Measurements from ENCODE around the gene TERC. TPM values are rescaled to one million over a fixed set of nuclear protein-coding genes. Genes with fewer than 3 reads are reported as not detected.

TERC gene
- polyA plus RNA-seq, 2 of the 4 experiments (the other 2 are of a cell fraction) = 0.25 to 2.2 TPM

DNA sequence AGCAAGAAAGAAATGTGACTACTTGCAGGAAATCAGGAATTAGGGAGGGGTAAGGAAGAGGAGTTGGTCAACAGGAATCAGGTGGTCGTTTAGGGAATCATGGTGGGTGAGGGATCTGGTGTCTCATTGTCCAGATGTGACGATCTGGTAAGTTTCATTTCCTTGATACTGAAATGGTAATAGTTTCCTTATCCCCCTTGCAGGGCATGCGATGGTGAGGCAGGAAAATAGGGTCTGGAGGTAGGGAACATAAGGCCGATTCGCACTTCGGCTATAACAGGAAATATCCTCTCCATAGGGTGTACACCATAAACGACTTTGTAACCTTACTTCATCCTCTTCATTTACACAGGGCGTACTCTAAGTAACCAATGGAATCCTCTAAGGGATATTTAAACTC is 48.4 kb upstream of the TERC start:
- no peak overlapping the region for H3K27ac ChIP-seq
- peak in 1 of 2 experiments; percentile 13; a peak in 2 of 6 replicates for ATAC-seq
- FAIRE-seq = no peak
- ChIA-PET POLR2A (no interaction called here), CTCF (interaction anchor here (1.4 kb wide), 1 partner anchor 10 kb away, joined by 3 read pairs; no protein-coding TSS in a partner anchor)
- H3K4me3 ChIP-seq = peak overlapping the region; percentile 28; the same call in 2 of the 3 replicates
- TF ChIP-seq EP300 (IDR thresholded peaks at IDR 0.05) (no peak), ELK1 (IDR thresholded peaks at IDR 0.05; ENCODE audit: low read depth, low read length) (no peak), BCL3 (IDR thresholded peaks at IDR 0.05) (no peak), KDM5A (IDR thresholded peaks at IDR 0.05) (no peak), ZC3H11A (IDR thresholded peaks at IDR 0.05) (no peak), HDAC2 (IDR thresholded peaks at IDR 0.05) (no peak), TP53 (CRISPR knock-in tag; IDR thresholded peaks at IDR 0.05) (no peak), RFX5 (IDR thresholded peaks at IDR 0.05) (no peak)
- H3K9me3 ChIP-seq = peaks cover 8% of the 10 kb centered on the region
- DNase-seq (ENCODE audit: low read depth in 1 of 2, low spot score in 1 of 2) = no peak
- no peaks in the 10 kb centered on the region for H3K4me1 ChIP-seq
- 73% methylated on average over 8 of the region's 8 CpGs for WGBS (ENCODE audit: missing lambda C conversion rate)
- peak overlapping the region; percentile 68 for H3K4me2 ChIP-seq

DNA sequence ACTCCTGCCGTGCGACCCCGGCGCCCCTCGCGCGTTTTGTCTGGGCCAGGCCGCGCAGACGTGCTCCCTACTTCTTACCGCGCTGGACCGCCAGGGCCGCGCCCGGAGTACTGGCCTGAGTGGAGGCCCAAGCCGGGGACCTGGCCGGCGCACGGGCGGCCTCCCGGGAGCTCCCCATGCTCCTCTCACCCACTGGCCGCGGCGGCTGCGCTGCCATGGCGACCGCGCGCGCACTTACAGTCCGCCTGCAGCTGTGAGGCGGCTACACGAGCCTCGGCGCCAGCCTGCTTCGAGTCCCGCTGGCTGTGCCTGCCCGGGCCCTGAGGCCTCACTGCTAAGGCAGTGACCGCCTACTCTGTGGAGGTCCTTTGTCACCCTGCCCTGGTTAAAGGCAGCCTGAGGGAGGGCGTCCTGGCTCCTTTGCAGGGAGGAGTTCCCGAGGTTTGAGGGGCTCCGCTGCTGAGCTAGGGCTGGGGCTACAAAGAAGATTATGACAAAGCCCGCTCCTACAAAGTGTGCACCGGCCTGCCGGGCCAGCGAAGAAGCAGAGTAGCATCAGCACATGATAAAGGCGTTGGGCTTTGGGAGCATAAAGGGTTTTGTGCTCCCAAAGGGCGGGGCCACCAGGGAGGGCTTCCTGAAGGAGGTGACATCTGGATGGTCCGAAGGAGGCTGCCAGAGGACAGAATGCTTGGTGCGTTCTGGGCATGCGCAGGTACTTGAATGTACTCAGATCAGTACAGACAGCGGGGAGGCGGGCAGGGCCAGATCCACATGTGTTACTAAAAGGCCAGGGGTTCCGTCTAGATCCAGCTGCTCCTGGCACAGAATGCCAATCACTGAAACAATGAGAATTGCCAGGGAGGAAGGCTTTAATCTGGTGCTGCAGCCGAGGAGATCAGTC is 47.7 kb upstream of the TERC start, which contains the start of the genes LRRC34 and LRRIQ4:
LRRC34 (minus strand) TSS at position 573 of the 904 bp plus-strand sequence; CDS start at position 217, 356 bp downstream.
LRRIQ4 (plus strand) TSS at position 539 of the 904 bp plus-strand sequence. CDS start 9,052 bp downstream, outside the sequence.
- H3K9me3 ChIP-seq = peaks cover 8% of the 10 kb centered on the region
- POLR2A ChIA-PET = no interaction called here
- no peaks in the 10 kb centered on the region for H3K4me1 ChIP-seq
- H3K4me3 ChIP-seq = peak within 1 kb of the TSS; percentile 28; the same call in 2 of the 3 replicates
- H3K4me2 ChIP-seq = peak within 1 kb of the TSS; percentile 68
- WGBS (ENCODE audit: missing lambda C conversion rate) = 90% methylated on average over 17 of the region's 56 CpGs
- no peak for DNase-seq (ENCODE audit: low read depth in 1 of 2, low spot score in 1 of 2)
- no peak for FAIRE-seq
- 0 out of 6 replicates have a peak within 1 kb of the TSS, but pooled peaks of 1 of the 2 experiments have one; percentile 17 for H3K27ac ChIP-seq
- ATAC-seq = peak in 1 of 2 experiments; percentile 16; a peak in 2 of 6 replicates
- no peak for TF ChIP-seq ZNF302 (CRISPR knock-in tag; IDR thresholded peaks at IDR 0.05)
- no peak for TF ChIP-seq PBX3 (IDR thresholded peaks at IDR 0.05)
- TF ChIP-seq RAD21 (conservative IDR thresholded peaks at IDR 0.05 in 1 of 2, IDR thresholded peaks at IDR 0.05 in 1 of 2) = no peak
- TF ChIP-seq RARB (CRISPR knock-in tag; IDR thresholded peaks at IDR 0.05) = no peak
- TF ChIP-seq HOXA7 (CRISPR knock-in tag; IDR thresholded peaks at IDR 0.05) = no peak
- TF ChIP-seq, protein P1, sequence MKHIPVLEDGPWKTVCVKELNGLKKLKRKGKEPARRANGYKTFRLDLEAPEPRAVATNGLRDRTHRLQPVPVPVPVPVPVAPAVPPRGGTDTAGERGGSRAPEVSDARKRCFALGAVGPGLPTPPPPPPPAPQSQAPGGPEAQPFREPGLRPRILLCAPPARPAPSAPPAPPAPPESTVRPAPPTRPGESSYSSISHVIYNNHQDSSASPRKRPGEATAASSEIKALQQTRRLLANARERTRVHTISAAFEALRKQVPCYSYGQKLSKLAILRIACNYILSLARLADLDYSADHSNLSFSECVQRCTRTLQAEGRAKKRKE (CRISPR knock-in tag; IDR thresholded peaks at IDR 0.05; ENCODE audit: low read depth) = no peak
- TF ChIP-seq MAZ (IDR thresholded peaks at IDR 0.05; ENCODE audit: borderline replicate concordance, low read depth, low read length) = no peak
- TF ChIP-seq TP53 (CRISPR knock-in tag; IDR thresholded peaks at IDR 0.05) = no peak
- TF ChIP-seq, protein P2, sequence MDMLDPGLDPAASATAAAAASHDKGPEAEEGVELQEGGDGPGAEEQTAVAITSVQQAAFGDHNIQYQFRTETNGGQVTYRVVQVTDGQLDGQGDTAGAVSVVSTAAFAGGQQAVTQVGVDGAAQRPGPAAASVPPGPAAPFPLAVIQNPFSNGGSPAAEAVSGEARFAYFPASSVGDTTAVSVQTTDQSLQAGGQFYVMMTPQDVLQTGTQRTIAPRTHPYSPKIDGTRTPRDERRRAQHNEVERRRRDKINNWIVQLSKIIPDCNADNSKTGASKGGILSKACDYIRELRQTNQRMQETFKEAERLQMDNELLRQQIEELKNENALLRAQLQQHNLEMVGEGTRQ (IDR thresholded peaks at IDR 0.05) = no peak
- TF ChIP-seq PHF8 (IDR thresholded peaks at IDR 0.05; ENCODE audit: borderline replicate concordance, low read depth) = no peak
- TF ChIP-seq TFCP2L1 (CRISPR knock-in tag; IDR thresholded peaks at IDR 0.05) = no peak
- no peak for TF ChIP-seq MYC (IDR thresholded peaks at IDR 0.05; ENCODE audit: borderline replicate concordance, low read length)
- no peak for TF ChIP-seq RFX5 (IDR thresholded peaks at IDR 0.05)
- no peak for TF ChIP-seq ELK1 (IDR thresholded peaks at IDR 0.05; ENCODE audit: low read depth, low read length)
- TF ChIP-seq ZC3H11A (IDR thresholded peaks at IDR 0.05) = no peak
- no peak for TF ChIP-seq HOXB5 (CRISPR knock-in tag; IDR thresholded peaks at IDR 0.05)
- TF ChIP-seq POLR2AphosphoS2 (conservative IDR thresholded peaks at IDR 0.05; ENCODE audit: low read length) = no peak
- TF ChIP-seq HEYL (CRISPR knock-in tag; IDR thresholded peaks at IDR 0.05) = no peak
- TF ChIP-seq KDM5A (IDR thresholded peaks at IDR 0.05) = no peak
- CTCF ChIA-PET = interaction anchor here (1.4 kb wide), 1 partner anchor 9 kb away, joined by 3 read pairs; no protein-coding TSS in a partner anchor

Data from A549 (cell line).